GM19099 (cell line): ENCODE results near the gene TMEM132A.

Source experiments
- POLR2A ChIP-seq: IDR thresholded peaks from 3 replicates; pipeline ENCODE4 v1.6.1; 2011; ENCODE audit warnings: low read depth; ENCODE audit not compliant: insufficient read length; ENCODE audit errors: extremely low read depth

TMEM132A gene, protein sequence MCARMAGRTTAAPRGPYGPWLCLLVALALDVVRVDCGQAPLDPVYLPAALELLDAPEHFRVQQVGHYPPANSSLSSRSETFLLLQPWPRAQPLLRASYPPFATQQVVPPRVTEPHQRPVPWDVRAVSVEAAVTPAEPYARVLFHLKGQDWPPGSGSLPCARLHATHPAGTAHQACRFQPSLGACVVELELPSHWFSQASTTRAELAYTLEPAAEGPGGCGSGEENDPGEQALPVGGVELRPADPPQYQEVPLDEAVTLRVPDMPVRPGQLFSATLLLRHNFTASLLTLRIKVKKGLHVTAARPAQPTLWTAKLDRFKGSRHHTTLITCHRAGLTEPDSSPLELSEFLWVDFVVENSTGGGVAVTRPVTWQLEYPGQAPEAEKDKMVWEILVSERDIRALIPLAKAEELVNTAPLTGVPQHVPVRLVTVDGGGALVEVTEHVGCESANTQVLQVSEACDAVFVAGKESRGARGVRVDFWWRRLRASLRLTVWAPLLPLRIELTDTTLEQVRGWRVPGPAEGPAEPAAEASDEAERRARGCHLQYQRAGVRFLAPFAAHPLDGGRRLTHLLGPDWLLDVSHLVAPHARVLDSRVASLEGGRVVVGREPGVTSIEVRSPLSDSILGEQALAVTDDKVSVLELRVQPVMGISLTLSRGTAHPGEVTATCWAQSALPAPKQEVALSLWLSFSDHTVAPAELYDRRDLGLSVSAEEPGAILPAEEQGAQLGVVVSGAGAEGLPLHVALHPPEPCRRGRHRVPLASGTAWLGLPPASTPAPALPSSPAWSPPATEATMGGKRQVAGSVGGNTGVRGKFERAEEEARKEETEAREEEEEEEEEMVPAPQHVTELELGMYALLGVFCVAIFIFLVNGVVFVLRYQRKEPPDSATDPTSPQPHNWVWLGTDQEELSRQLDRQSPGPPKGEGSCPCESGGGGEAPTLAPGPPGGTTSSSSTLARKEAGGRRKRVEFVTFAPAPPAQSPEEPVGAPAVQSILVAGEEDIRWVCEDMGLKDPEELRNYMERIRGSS

DNA sequence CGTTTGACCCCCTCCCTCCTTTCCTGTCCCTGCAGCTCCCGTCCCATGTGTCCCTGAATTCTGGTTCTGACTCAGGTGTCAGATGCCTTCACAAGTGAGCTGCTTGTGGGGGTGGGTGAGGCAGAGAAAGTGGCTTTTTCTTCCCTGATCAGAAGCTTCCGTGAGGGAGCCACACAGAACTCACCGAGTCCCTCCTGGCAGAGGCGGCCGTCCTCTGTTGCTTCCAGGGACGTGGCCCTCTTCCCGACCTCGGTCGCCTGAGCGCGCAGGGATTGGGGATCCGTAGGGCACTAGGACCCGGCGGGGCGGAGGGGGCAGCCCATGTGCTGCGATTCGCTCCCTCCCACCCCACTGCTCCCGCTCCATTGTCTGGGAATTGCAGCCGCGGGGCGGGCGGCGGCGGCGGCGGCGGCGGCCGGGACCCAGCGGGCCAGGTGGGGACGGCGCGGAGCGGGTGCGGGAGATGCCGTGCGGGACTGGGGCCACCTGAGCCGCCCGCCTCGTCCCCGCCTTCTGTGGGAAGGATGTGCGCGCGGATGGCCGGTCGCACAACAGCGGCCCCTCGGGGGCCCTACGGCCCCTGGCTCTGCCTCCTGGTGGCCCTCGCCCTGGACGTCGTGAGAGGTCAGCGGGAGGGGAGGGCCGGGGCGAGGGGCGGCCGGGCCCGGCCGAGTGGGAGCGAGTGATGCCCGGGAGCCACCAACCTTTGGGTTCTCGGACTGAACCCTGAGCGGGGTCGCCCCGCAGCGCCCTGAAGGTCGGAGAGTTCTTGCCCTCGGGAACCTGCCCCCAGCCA lies at the start of gene TMEM132A:
TMEM132A (plus strand) TSS at position 351 of the 796 bp plus-strand sequence; CDS start at position 525, 174 bp downstream.
- TF ChIP-seq POLR2A: peak; percentile 21

DNA sequence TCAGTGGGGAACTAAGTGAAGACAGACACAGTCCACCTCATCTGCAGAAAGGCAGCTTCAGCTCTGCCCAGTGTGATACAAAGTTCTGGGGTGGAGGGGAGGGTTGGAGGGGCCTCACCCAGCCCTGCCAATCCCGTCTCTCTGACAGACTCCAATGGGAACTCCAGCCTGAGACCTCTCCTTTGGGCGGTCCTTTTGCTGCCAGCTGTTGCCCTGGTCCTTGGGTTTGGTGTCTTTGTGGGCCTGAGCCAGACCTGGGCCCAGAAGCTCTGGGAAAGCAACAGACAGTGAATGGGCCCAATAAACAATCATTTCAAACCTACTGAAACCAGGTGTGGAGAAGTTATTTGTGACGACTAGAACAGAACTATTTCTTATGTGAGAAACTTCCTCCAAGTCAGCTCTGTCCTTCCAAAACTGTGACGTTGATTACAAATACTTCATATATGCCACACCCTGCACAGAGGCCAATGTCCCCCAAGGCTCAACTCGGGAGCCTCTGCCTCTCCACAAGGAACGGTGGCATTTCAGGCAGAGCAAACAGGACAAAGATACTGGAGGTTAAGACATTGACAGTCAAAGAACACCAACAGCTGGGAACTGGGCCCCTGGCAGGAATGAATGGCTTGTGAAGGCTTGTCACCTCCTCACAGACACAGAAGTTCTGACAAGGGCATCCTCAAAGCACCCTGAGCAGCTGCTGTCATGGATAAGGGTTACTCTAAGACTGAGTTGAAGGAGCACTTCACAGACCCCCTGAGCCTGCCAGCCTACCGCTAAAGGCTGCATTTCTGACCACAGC lies 48.7 kb upstream of the TMEM132A start:
- TF ChIP-seq POLR2A: no peak

DNA sequence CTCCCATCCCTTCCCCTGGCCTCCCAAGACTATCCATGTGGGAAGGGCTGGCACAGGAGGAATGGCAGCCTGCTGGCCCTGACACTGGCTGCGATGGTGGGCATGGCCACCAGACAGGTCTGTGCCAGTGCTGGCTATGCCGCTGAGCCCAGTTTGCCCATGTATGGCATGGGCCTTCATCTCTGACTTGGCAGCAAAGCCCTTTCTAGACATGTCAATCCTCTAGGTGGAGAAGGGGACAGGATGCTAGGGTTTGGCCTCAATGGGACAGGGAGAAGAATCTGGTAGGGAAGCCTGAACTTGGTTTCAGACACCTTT lies 48.1 kb upstream of the TMEM132A start:
- no peak for TF ChIP-seq POLR2A

DNA sequence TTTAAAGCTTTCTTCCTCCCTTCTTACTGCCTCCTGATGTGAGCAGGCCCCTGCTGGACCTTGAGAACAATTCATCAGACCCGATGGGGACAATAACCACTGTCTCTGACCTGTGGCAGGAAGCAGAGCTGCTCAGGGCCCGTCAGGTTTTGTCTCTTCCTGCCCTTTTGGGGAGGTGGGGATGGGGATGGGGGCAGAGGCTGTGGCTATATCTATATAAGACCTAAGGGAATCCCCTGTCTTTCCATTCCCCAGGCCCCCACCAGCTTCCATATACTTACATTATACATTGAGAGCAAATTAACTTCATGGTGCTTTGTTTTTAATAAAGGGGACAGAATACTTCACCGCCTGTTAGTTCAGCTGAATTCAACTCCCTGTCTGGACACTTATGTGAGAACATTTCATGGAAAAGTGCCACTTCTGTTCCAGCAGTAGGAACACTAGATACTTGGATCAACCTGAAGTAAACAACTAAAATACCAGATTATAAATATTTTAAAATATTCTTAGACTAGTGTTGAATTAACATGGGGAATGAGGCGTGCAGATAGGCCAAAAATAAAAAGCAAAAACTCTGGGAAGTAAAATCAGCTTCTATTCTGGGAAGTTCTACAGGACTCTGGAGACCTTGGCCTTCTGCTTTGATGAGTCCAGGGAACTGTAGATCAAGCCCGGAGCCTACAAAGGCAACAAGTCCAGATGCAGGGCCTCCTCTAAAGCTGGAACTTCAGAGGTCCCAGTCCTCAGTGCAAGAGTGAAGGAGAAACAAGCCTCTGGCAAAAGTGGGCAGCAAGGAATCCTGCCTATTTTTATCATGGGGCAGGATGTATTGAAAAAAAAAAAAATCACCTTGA lies 45.8 kb upstream of the TMEM132A start:
- TF ChIP-seq POLR2A: no peak

DNA sequence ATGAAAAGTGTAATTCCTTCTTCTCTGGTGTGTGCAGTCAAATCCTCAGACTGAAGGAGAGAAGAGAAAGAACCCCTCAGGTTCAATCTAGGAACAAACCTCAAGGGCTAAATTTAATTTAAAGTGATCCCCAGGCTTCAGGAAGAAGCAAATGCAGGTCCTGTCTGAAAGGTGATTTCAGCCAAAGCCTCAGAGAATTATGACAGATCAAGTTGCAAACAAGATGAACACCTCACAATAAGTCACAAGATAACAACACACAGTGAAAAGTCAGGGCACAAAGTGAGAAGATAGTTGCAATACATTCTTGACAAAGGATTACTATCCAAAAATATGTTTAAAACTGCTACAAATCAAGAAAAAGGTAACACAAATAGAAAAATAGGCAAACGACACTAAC lies 45.2 kb upstream of the TMEM132A start:
- no peak for TF ChIP-seq POLR2A

DNA sequence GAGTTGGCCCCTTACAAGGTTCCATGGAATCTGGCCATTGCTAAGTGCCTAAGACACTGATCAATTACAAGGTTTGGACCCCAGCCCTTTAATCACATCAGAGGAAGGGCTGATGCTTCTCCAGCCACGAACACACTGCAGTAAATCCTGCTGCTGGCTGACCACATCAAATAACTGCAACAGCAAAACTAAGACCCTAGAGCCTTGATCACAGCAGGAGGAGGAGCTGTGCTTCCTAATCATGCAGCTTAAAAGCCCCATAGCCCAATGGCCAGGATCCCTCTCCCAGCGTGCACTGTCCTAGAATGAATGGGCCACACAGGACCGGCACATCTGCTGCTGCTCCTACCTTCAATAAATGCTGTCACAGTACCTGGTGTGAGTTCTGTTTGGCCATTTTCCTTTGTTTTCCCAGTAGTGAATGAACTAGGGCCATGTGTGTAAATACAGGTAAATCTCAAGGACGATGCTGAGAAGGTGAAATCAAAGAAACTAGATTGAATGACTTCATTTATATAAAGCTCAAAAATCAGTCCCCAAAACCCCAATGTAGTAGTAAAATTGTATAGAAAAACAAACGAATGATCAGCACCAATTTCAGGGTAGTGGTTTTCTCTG lies 44.2 kb upstream of the TMEM132A start:
- TF ChIP-seq POLR2A: no peak

DNA sequence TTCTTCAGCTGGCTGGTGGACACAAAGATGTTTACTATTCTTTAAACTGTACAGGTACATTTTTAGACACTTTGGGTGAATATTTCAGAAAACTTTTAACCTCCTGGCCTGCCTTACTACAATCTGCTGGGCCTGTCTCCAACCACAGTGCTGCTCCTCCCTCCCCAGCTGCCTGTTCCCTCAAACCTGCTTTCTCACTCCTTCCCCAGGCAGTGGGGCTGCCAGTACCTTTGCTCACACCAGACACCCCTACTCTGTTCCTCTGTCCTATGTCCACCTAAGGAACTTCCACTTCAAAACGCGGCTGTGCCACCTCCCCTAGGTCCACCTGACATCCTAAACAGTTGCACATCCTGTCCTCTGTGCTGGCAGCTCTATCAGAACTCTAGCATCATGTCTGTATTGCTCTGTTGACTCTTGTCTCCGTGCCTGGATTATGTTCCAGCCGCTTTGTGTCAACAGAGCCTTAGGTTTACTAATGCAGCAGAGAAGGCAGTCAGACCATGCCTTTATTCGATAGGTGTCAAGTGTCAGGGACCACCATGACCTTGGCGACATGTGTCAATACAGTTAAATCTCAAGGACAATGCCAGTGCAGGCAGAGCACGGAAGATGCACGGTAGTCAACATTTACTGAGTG lies 43.5 kb upstream of the TMEM132A start:
- no peak for TF ChIP-seq POLR2A

DNA sequence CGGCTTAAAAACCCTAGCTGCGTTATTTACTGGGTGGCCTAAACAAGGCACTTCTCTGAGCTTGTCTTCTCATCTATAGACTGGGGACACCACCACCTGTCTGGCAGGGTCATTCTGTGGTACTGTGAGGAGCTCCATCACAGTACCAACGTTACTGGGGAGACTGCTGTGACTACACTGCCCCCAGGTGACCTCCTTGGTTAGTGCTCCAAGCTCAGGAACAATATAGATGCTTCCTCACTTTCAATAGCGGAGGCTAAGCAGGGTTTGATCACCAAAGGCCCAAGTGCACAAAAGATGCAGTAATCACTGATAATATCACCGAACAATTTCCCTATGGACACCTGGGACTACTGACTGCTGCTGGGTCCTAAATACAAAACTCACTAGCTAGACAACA lies 36.7 kb upstream of the TMEM132A start:
- no peak for TF ChIP-seq POLR2A

DNA sequence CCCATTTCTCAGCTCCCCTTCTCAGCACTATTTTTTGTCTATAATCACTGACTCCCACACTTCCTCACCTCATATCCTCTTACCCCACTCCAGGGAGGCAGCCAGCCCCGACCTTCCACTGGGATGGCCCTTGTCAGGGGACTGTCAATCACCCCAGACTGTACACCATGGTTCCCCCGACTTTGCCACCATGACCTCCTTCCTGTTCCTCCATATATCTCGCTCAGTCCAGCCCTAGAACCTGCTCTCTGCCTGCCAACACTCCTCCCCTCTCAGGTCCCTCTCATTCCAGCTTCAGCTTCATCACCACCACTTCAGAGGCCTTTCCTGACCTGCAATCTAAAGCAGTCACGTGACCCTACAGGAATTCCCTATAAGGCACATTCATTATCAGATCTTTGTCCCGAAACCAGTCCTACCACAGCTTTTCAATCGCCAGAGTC lies 34.4 kb upstream of the TMEM132A start:
- no peak for TF ChIP-seq POLR2A

DNA sequence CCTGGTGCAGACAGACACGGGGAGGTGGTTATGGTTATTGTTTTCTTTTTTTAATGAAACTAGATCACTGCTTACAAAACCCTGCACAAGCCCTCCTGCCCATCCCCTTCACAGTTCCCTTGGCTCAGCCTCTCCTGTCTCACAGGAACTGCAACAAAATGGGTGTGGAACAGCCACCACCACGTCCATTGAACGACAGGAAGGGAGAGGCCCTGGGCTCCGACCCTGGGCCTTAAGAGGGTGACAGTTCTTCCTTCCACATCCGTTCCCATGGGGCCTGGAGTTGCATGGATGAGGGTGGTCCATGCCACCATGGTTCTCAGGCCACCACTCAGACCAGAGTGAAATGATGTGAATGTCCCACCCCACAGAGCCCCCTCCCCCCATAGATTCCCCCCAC lies 33.6 kb upstream of the TMEM132A start:
- TF ChIP-seq POLR2A: no peak

DNA sequence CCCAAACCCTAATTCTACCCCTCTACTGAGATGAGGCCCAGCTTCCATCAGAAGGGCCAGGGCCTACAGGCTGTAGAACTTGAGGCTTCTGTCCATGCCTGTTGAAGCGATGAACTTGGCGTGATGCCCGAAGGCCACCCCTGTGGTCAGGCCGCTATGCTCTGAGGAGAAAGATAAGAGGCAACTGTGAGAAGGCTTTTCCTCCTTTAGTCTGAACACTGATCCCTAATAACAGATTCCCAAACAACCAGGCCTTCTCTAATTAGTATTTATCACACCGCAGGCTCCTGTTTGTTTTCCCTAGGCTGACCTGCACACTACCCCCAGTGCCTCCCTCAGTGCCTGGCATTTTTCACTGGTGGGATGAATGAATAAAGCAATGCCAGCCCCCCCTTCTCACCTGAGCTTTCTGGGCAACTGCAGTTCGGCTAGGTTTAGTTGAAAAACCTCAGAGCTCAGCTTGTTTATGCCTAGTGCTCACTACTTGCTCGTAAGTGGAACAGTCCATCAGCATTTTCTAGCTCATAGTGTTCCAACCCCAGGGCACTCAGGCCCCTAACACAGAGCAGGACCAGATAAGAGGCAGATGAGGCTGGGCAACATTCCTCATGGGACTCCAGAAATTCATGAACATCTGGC lies 33.0 kb upstream of the TMEM132A start:
- TF ChIP-seq POLR2A: no peak

DNA sequence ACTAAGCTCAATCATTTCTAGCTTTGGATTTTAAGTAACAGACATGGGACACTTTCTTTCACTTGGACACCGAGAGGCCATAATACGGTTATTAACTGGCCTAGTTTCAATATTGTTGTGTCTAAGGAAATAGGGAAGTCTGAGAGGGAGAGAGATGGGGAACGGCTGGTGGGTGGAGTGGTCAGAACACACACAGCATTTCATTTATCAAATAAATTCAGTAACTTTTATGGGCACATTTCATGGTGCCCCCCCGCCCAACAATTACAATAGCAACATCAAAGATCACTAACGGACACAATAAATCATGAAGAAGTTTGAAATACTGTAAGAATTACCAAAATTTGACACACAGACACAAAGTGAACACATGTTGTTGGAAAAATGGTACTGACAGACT lies 28.6 kb upstream of the TMEM132A start:
- TF ChIP-seq POLR2A: no peak
